NCI-H1694 treated with DMSO at 0.1 percent for 48 hours (cell line): ENCODE results near the gene CLIC5.

Source experiments
- DNase-seq: peaks from one replicate; lab custom pipeline; 2025; lab: John Stamatoyannopoulos, UW

Gene CLIC5

DNA sequence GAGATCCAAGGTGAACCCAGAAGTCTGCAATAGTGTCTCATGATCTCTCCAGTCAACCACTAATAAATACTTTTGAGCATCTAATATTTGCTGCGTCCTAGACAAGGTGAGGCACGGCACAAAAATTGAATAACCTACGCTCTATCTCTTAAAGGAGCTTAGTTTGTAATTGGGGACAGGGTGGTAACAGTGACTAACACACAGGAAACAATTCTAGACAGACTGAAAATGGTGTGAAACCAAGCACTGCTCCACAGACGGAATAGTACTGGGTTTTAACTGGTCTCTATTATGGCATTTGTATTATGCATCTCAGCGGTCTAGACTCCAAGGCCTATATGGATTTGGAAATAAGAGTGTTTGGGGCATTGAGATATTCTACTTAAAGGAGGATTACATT, 120.1 kb downstream of the CLIC5 start:
- DNase-seq = no peak

DNA sequence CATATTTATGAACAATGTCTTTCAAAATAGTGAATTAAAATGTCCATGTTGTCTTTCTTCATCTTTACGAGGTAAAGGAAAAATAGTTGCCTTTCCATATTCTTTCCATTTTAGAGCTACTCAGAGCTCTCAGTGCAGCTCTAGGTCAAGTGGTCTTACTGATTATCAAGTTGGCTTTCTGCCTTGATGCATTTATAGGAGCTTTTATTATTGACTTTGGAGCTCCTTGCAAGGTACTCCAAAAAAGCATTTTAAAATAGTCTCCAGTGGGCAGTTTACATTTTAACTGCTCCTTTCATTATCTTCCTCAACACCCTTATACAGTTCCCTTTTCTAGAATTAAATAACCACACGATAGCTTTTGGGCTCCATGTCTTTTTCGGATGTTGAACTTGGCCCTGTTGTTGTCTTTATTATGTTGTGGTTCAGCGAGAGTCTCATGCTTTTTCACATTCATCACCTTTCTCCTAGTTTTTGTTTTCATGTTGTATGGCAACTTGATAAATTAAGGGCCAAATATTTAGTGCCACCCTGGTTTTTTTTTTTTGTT, 122.9 kb downstream of the CLIC5 start:
- DNase-seq = no peak

DNA sequence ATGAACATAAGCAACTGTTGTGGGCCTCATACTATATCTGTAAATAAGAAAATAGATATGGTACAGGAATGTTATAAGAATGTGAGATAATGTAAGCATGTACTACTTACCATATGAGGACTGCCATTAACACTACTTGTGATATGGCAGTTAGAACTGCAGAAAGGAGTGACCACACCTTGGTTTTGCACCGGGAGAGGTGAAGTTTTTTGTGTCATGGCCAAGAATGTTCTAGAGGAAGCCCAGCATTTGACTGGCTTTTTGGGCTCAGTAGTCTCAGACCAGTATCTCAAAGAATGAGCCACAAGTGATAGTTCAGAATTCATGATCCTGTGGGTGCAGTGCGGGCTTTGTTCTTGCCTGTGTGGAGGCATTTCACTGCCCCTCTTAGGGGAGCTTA, 123.5 kb downstream of the CLIC5 start:
- no peak for DNase-seq

DNA sequence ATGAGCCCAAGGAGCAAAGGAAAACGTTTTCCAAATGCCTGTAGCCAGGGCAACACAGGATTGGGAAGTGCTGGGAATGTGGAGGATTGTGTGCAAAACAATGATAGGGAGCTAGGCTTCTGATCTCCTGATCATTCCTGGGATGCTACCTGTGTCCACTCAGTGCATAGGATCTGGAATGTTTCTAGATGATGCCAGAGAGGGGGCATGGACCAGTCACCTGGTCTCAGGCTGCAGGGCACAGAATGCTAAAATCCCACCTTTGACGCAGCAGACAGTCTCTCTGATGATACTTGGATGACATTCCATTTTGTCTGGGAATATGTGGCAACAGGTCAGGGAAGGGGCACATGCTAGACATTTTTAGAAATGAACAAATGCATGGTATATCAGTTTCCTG, 128.9 kb downstream of the CLIC5 start:
- no peak for DNase-seq

DNA sequence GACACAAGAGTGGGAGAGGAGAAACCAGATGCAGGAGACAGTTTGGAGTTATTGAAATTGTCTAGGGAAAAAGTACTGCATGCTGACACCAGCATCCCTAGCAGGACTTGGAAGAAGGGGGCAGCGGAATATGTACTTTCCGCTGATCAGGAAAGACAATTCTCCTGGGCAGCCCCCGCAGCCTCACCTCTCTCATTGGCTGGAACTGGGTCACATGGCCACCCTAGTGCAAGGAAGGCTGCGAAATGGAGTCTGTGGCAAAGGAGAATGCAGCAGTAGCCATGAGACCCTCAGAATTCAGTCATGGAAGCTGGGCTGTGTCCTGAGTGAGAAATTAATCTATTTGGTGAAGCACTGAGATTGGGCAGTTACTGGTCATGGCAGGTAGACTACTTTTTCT, 131.3 kb downstream of the CLIC5 start:
- no peak for DNase-seq

DNA sequence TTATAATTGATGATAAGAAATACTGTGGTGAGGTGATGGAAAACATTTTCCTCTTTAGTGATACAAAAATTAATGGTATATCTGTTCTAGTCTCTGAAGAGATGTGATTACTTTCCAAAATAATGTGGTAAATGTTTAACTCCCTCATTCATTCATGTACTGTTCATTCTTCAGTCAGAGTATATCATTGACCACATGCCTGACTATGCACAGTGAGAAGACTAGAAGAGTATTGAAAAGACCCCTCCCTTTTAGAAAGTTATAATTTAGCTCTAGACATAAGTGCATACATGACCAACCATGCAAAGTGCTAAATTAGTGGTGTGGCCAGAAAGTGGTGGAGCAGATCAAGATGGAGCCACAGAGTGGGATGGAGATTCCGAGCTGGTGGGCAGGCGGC, 133.0 kb downstream of the CLIC5 start:
- DNase-seq = no peak

DNA sequence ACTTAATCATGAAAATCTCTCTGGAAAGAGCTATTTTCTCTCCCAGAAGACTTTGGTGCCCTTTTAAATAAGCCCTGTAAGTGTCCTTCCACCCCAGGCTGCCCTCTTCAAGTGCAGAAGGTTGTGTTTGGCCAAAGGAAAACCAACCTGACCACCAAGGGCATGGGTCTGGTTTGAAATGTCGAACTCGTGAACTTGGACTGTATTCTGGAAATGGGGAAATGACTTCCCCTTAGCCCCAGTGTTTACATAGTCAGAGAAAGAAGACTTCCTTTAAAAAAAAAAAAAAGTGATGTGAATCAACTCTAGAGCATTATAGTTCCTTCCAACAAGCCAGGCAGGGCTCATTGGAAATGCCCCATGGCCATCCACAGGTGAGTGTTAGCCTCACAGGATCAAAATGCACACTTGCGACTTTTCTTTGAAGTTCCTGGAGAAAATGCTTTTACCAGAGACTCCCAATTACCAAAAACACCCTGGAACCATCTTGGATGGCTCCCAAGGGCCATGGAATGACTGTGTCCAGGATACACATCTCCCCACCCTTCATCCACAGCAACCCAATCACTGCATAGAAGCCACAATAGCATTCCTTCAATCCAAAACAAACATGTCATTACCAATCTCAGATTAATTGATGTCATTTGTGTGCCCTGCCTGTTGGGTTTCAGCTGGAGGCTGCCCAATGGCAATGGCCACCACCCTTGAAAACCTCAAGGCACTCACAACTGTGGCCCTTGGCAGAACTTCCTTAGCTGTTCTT, 133.8 kb downstream of the CLIC5 start:
- no peak for DNase-seq

DNA sequence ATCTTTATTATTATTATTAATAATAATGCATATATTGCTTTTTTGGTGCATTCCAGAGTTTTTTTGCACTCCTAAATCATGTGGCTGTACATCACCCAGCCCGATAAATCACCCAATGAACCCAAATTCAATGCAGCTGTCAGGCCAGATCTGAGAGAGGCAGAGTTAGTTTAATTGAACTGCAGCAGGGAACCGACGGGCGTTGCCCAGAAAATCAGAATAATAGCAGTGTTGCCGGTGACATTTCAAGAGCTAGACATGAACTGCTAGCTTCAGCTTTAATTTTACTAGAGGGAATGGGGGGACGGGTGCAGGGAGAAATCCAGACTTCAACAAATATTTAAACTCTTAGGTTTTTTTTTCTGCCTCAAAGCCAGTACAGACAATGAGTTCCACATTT, 135.0 kb downstream of the CLIC5 start:
- no peak for DNase-seq

DNA sequence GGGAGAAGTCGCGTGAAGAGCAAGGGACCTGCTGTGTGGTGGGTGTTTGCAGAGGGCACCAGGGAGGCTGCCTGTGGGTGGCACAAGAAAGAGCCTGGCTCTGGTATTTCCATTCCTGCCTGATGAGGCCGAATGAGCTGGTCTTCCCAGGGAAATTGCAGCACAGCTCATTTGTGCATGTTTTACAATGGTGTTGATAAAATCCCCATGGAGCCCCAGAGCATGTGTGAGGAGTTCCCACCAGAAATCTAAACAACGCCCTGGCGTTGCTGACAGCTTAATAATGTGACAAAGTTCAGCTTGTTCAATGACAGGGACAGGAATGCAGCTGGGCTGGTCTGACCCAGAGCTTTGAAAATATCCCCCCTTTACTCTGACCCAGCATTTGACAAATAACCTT, 135.5 kb downstream of the CLIC5 start:
- no peak for DNase-seq

DNA sequence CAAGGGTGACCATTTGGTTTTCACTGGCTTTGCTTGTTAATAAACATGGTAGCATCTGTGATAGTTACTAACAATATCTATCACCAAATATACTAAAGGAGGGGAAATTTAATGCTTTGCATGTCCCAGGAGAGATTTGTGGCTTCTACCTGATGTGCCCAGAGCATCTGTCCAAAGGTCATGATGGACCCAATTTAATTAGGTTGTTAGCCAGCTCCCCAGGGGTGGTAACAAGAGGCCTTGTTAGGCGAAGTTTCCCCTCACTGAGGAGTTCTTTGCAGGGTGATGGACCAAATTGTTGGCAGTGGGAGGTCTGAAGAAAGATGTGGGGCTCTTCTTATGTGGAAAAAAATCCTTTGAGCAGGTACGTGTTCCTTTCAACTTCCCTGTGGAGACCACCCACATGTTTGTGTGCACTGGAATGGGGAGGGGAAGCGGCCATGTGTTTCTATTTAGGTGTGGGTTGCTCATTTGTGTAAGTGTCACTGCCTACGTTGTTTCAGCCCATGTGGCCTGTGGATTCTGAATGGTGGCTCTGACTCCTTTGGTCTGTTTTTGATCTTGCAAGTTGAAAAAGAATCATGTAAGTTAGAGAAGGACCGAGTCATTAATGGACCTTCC, 137.6 kb downstream of the CLIC5 start:
- DNase-seq = no peak

DNA sequence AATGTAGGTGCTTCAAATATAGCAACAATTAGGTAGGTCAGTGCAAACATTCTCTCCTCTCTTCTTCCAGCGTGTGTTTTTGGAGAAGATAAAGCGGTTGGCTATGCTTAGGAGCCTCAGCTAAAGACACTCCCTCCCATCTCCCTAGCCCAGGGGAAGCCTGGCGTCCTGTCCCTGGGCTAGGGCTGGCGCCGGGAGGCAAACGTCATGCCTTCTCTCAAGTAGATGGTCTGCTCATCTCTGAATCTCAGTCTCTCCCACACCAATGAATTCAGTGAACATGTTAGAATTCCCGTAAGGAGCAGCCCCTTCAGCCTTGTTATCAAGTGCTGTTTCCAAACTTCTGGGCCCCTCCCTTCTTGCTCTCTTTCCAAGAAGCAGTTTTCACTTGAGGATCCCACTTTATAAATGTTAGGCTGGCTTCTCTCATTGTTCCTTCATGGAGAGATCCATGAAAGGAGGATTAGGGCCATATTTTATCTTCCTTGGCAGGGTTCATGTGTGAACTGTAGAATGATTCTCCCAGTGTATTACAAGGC, 142.8 kb downstream of the CLIC5 start:
- DNase-seq = no peak

DNA sequence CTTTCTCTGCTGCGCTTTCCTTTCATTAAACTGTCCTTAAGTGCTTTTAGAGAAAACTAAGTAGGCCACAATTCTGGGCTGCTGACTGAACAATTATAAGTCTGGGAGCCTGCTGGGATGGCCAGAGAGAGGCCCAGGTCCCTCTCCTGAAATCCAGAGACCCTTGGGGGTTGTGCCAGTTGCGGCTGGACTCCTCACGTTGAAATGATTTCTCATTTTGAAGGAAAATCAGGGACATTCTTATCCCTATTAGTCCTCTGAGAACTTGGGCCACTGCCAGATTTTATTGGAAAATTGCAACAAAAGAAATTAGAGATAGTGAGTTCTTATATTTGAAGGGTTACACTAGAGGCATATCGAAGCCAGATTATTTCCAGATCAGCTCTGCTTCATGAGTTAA, 145.1 kb downstream of the CLIC5 start:
- no peak for DNase-seq

DNA sequence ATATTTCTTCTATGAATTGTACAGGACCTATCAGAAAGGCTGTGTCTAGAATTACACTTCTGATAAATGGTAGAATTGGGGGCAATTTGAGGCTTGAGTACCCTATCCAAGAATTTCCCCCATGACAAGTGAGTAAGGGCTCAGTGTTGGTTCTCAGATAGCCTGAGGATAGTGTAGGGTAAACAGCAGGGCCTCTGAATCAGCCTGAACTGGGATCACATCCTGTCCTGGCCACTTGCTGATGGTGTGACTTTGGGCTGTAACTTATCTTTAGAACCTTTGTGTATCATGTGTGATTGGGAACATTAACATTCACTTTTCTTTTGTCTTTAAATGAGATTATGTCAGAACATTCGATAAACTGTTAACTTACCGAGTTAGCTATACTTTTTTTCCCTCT, 151.0 kb downstream of the CLIC5 start:
- DNase-seq = no peak

DNA sequence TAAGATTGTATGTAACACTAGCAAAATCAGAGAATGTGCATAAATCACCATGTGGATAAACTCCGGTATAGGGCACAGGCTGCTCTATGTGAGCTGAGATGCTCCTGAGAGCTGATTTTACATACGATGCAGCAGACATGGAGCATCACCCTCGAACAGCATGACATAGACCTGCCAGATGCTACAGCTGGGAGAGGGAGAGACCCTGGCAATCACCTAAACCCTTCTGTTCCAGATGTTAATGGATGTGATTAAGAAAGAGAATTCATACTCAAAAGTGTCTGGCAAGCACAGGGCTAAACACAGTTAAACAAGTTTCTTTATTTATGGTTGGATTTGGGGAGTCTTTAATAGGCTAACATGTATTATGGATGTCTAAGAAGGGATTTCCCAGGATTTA, 157.0 kb downstream of the CLIC5 start:
- DNase-seq = no peak

DNA sequence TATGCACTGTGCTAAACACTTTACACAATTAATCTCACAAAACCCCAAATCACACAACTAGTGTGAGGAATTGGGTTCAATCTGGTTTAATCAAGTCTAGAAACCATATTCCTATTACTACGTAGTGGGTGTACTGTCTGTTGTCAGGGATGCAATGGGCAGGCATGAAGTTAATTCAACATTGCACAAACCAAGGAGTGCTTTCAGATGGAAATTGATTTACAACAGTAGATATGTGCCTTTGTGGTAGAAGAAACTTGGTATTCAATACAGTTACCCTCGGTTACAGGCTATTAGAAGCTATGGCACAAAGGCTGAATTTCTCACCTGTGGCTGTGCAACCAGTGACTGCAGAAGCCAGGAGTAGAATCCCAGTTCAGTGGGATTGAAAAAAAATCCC, 157.8 kb downstream of the CLIC5 start:
- no peak for DNase-seq

DNA sequence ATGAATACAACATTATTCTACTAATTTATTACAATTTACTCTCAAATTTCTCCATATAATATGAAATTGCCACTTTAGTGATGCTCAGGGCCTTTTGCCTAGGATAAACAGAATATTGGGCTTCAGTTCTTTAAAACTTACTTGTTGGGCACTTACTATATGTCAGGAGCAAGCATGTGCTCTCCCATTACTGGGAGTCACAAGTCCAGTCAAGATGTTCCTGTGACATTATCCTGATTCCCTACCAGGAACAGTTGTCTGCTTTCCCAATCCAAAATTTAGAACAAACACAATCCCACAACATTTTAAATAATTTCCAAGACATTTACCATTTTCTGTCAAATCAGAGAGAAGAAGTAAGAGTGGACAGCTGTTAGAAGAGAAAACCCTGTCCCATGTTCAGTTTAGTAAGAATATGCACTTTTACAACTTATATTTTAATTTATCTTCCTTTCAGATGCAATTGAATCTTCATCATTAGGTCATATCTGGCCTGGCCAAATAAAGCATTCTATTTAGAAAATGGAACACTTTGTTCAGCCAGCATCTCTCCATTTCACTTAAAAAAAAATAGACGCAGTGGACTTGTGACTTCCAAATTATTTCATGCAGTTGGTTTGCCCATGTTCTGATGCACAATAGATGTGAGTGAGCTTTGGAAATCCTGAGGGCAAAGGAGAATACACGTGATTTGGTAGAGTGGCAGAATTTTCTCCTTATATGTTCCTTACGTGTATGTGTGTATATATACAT, 159.8 kb downstream of the CLIC5 start:
- DNase-seq = no peak

DNA sequence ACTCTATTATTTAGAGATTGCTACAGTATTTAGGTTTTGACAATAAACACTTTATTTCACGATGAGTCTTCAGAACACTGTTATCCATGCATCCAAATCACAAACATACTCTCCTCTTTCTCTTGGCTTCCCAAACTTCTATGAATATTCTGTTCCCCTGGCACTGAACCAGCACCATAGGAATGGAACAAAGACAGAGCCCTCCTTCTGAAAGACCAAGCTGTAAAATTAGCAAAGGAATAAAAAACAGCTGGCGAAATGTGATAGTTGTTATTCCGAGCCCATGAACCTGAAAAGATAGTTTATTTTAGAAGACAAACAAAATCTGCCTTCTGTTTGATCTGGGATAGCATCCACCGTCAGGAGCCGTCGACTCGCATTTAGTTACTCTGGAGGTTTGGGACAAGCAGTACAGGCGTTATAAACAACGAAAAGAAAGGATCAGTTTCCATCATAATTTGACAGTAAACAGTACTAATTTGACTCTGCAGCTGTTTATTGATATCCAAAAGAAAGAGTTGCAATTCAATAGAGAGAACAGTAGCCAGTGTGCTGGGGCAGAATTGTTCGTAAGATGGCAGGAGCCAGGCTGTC, 161.4 kb downstream of the CLIC5 start:
- DNase-seq = no peak

DNA sequence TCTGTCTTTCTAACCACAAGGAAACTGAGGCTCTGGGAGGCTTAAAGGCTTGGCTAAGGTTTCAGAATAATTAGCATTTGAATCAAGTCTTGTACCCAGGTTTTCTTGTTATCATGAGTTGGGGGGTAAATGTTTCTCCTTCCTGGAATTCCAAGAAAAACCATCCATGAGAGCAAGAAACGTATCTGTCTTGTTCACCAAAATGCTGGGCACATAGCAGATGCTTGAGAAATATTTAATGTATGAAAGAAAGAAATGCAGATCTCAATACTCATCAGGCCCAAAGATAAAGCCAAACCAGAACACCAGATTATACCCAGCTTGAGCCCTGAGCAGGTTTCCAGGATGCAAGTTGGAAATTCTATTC, 164.6 kb downstream of the CLIC5 start:
- DNase-seq = no peak

DNA sequence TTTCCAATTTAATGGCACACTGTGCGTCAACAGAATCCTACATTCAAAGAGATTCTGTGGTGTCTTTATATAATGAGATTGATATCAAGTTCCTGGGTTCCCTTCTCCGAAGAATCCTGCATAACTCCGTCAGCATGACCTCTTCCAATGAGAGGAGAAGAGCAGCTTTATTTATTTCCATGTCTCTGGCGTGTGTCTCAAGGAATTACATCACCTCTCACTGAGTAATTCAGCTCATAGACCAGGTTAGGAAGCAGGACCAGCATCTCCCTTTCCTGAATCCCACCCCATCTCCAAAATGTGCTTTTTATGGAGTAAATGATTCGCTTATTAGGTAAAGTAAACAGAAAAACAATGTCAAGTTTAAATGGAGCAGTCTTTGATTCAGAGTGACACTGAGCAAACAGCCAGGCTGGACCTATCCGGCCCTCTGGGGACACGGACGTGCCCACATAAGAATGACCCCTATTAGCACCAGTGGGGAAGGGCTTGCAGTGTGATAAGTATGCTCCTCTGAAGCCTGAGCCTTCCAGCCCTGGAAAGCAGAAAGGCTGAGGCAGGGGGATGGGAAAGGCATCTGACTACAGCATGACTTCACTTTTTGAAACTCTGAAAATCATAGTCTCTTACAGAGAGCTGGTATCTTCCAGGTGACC, 165.2 kb downstream of the CLIC5 start:
- no peak for DNase-seq

DNA sequence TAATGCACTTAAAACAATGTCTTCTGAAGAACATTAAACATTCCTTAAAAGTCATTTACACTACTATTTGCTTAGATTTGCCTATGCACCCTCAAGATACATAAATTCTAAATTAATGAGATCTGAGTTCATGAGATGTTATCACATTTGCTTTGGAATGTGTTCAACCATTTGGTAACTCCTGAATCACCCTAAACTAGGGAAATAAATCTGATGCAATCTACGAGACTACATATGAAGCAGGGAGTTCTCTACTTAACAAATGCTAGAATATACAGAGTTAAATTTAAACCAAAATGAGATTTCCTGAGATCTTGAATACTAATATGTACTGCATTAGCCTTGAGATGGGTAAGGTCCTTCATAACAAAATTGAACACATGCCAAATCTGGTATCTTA, 170.1 kb downstream of the CLIC5 start:
- DNase-seq = no peak

DNA sequence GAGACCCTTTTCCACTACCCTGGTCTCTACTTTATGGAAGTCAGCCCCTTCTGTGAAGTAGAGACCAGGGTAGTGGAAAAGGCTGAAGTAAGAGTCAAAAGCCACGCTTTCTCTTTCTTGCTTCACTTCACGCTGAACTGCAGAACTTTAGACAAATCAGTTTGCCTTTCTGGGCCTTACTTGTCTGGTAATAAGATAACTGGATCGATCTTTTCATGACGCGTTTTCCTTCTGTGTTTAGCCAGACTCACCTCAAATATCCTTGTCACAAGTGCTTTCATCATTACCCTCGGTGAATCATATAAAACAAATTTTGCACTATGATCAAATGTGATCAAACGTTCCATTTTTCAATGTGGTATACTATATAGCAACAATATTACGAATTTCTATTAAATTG, 170.7 kb downstream of the CLIC5 start:
- DNase-seq = no peak
